ENCODE results near the gene IFT80.
A peak's percentile ranks its signal among the peaks of the same experiment; 100 is the strongest.

Gene IFT80

GRCh38 chr3:160355826-160356225 is 43.2 kb downstream of the IFT80 start:
- Histone ChIP-seq H3K4me1 (no peaks in the 10 kb centered on the region), H3K9me3 (no peaks in the 10 kb centered on the region), H3K27me3 (no peaks in the 10 kb centered on the region), H3K36me3 (peaks cover 11 to 31% (median 27%) of the 10 kb centered on the region in 3 donors), H3K4me3 (no peak overlapping the region), H3K27ac (no peak overlapping the region)
- no peak for DNase-seq
- intact Hi-C loops (cut with DNase I; ENCODE audit: low total_unique reads) = no loop called here
- TF ChIP-seq CTCF (IDR thresholded peaks at IDR 0.05) = no peak

- Histone ChIP-seq H3K9me3 (no peaks in the 10 kb centered on the region), H3K27ac (no peak overlapping the region), H3K27me3 (no peaks in the 10 kb centered on the region), H3K36me3 (peaks cover 0 to 6% (median 0%) of the 10 kb centered on the region in 3 donors), H3K4me1 (no peaks in the 10 kb centered on the region), H3K4me3 (no peak overlapping the region)
- no peak for DNase-seq
- no peak for TF ChIP-seq CTCF (IDR thresholded peaks at IDR 0.05)
- intact Hi-C loops (cut with DNase I; ENCODE audit: low total_unique reads) = no loop called here
These were observed 52.5 kb downstream of the IFT80 start for GRCh38 chr3:160346511-160346910.

- no peak for DNase-seq
- Histone ChIP-seq H3K4me1 (no peaks in the 10 kb centered on the region), H3K36me3 (peaks cover 0 to 8% (median 2%) of the 10 kb centered on the region in 3 donors), H3K27ac (no peak overlapping the region), H3K4me3 (no peak overlapping the region), H3K27me3 (no peaks in the 10 kb centered on the region), H3K9me3 (peaks cover 0 to under 1% (median 0%) of the 10 kb centered on the region in 3 donors)
- intact Hi-C loops (cut with DNase I; ENCODE audit: low total_unique reads) = no loop called here
- TF ChIP-seq CTCF (IDR thresholded peaks at IDR 0.05) = peak in 1 of 2 experiments; percentile 12
These were observed 55.9 kb downstream of the IFT80 start for GRCh38 chr3:160343132-160343531.

- H3K4me1 ChIP-seq = no peaks in the 10 kb centered on the region
- no peaks in the 10 kb centered on the region for H3K27me3 ChIP-seq
- peaks cover 0 to 8% (median 4%) of the 10 kb centered on the region in 3 donors for H3K36me3 ChIP-seq
- DNase-seq = no peak
- no peak overlapping the region for H3K27ac ChIP-seq
- TF ChIP-seq CTCF (IDR thresholded peaks at IDR 0.05) = no peak
- no peak overlapping the region for H3K4me3 ChIP-seq
- intact Hi-C loops (cut with DNase I; ENCODE audit: low total_unique reads) = no loop called here
- H3K9me3 ChIP-seq = peaks cover 0 to 4% (median 0%) of the 10 kb centered on the region in 3 donors
These were observed 58.7 kb downstream of the IFT80 start for GRCh38 chr3:160340351-160340750.

GRCh38 chr3:160331127-160331937 is 67.7 kb downstream of the IFT80 start:
- no peak overlapping the region for H3K27ac ChIP-seq
- intact Hi-C loops (cut with DNase I; ENCODE audit: low total_unique reads) = no loop called here
- H3K4me1 ChIP-seq = no peaks in the 10 kb centered on the region
- no peak for TF ChIP-seq CTCF (IDR thresholded peaks at IDR 0.05)
- no peak for DNase-seq
- no peaks in the 10 kb centered on the region for H3K9me3 ChIP-seq
- H3K4me3 ChIP-seq = no peak overlapping the region
- H3K36me3 ChIP-seq = no peaks in the 10 kb centered on the region
- no peaks in the 10 kb centered on the region for H3K27me3 ChIP-seq
